Gastroesophageal sphincter (tissue), 4 donors: ENCODE data around the gene STOX2. TPM values are rescaled to one million over a fixed set of nuclear protein-coding genes. Genes with fewer than 3 reads are reported as not detected.

ENCODE experiments used
- ATAC-seq: fragments of 150-250 bp; one replicate; pipeline ENCODE4 v1.9.1; 2016; ENCODE audit warnings: mild to moderate bottlenecking, moderate library complexity
- H3K27ac ChIP-seq, 4 donors: fragments of 200-600 bp; sonication (generic) in 3 of 4; 1 replicate in 3 of 4; 2 replicates in 1 of 4; pipeline ENCODE4 v1.5.1; 2016 to 2019
- H3K27me3 ChIP-seq: fragments of 200-600 bp; sonication (generic); one replicate; pipeline ENCODE4 v1.5.1; 2019
- H3K36me3 ChIP-seq, 2 donors: fragments of 200-600 bp; sonication (generic); one replicate each; pipeline ENCODE4 v1.5.1; 2019; ENCODE audit warnings: control low read depth in 1 of 2
- H3K4me1 ChIP-seq, 3 donors: fragments of 200-600 bp; sonication (generic); 1 replicate in 2 of 3; 2 replicates in 1 of 3; pipeline ENCODE4 v1.5.1; 2016 to 2019; ENCODE audit warnings: control low read depth in 2 of 3
- H3K4me3 ChIP-seq, 2 donors: fragments of 200-600 bp; sonication (generic); one replicate each; pipeline ENCODE4 v1.5.1; 2019; ENCODE audit warnings: mild to moderate bottlenecking in 1 of 2, moderate library complexity in 1 of 2
- H3K9me3 ChIP-seq, 3 donors: fragments of 200-600 bp; sonication (generic); one replicate each; pipeline ENCODE4 v1.5.1; 2017 to 2019; ENCODE audit warnings: control low read depth in 2 of 3
- CTCF ChIP-seq, 4 experiments: fragments of 200-600 bp in 2 of 4; fragments of 450-650 bp in 2 of 4; sonication (generic) in 1 of 4; IDR thresholded peaks; one replicate each; pipeline ENCODE4 v1.5.1; 2017 to 2019; ENCODE audit warnings: antibody characterized with exemption in 4 of 4, mild to moderate bottlenecking in 2 of 4, moderate library complexity in 2 of 4
- EP300 ChIP-seq: sonication (generic); formaldehyde crosslinking; IDR thresholded peaks from one replicate; pipeline ENCODE4 v1.6.1; 2017; ENCODE audit warnings: antibody characterized with exemption, mild to moderate bottlenecking
- POLR2A ChIP-seq, 2 donors: fragments of 450-650 bp; IDR thresholded peaks; one replicate each; pipeline ENCODE4 v1.6.1; 2017; ENCODE audit warnings: antibody characterized with exemption in 2 of 2, mild to moderate bottlenecking in 2 of 2, moderate library complexity in 1 of 2
- POLR2AphosphoS5 ChIP-seq: sonication (generic); formaldehyde crosslinking; IDR thresholded peaks from one replicate; pipeline ENCODE4 v1.6.1; 2017; ENCODE audit warnings: antibody characterized with exemption
- WGBS, 2 donors: methylation state at CpG; one replicate each; pipeline ENCODE4 v1.1.5; 2018; ENCODE audit warnings: low coverage in 1 of 2; 5-methylcytosine and 5-hydroxymethylcytosine counted together
- total RNA-seq, 4 donors: library from RNA; depleted of rRNA; stranded (reverse); fragments of >200 nt; gene quantifications; one replicate each; pipeline ENCODE4 v1.1.0, GENCODE V29; 2016

STOX2 gene
- total RNA-seq, 4 donors from 2014 or later = 7.5 to 25.4 (median 11.2) TPM

DNA sequence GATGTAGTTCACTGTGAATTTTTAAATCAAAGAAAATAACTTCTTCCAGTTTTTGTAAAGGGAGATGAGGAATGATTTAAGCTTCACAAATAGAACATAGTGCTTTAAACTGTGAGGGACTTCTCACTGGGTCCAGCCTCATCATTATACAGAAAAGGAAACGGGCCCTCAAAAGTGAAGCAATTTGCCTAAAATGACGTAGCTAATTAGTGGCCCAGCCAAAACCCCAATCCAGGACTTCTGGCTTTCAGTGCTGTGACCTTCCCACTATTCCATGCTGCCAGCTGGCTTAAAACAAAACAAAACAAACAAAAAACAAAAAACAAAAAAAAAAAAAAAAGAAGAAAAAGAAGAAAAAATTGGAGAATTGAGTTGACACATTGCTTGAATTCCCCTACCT lies 45.0 kb upstream of the STOX2 start:
- Histone ChIP-seq H3K4me3 (no peak overlapping the region), H3K36me3 (no peaks in the 10 kb centered on the region), H3K27ac (no peak overlapping the region), H3K9me3 (no peaks in the 10 kb centered on the region), H3K27me3 (no peaks in the 10 kb centered on the region), H3K4me1 (no peaks in the 10 kb centered on the region)
- no peak for TF ChIP-seq EP300
- TF ChIP-seq POLR2A (IDR thresholded peaks at IDR 0.05) = no peak
- TF ChIP-seq POLR2AphosphoS5 = no peak
- no peak for TF ChIP-seq CTCF (IDR thresholded peaks at IDR 0.05)
- WGBS, 2 donors = 60% methylated on average over 2 of the region's 2 CpGs; no CpG with 5 or more reads in 1 of the 2 donors
- ATAC-seq = no peak

DNA sequence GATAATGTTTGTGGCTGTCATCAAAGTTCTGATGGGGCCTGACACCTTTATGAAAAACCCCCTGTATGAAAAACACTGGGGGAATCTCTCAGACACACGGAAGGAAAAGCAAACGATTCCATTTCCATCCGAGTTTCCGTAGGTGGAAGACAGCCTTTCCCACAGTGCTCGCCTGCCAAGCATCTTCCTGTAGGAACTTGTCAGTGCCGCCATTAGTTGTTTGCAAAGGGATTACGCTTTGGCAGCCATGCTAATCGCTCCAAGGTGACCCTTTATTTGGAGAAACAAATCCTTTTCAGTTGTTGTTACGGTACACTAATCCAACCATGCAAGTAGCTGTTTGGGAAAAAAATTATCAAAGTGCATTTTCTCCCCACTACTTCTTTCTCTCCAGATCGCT lies 44.4 kb upstream of the STOX2 start:
- TF ChIP-seq POLR2A (IDR thresholded peaks at IDR 0.05) (no peak), EP300 (no peak), CTCF (IDR thresholded peaks at IDR 0.05) (no peak), POLR2AphosphoS5 (peak; percentile 13)
- Histone ChIP-seq H3K4me1 (no peaks in the 10 kb centered on the region), H3K27ac (no peak overlapping the region), H3K27me3 (no peaks in the 10 kb centered on the region), H3K36me3 (no peaks in the 10 kb centered on the region), H3K9me3 (no peaks in the 10 kb centered on the region), H3K4me3 (no peak overlapping the region)
- ATAC-seq = no peak
- 37 to 67% methylated on average over 6 to 10 of the region's 10 CpGs for WGBS, 2 donors

DNA sequence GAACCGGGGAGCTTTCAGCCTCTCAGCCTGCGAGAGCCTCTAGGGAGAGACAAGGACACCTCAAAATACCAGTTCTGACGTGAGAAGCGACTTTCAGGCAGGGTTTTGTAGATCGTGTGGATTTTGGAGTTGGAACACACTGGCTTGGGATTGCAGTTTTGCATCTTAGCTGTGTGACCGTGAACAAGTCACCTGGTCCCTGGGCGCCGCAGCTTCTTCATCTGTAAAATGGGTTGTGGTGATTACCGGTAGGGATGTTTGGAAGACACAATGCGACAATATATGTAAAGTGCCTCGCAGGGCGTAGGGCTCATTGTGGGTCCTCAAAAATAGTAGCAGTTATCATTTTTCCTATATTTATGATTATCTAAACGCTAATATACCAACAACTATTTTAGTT lies 43.7 kb upstream of the STOX2 start:
- no peak for ATAC-seq
- H3K4me3 ChIP-seq = no peak overlapping the region
- H3K4me1 ChIP-seq = no peaks in the 10 kb centered on the region
- TF ChIP-seq POLR2A (IDR thresholded peaks at IDR 0.05) (no peak), POLR2AphosphoS5 (no peak), EP300 (no peak), CTCF (IDR thresholded peaks at IDR 0.05) (no peak)
- no peaks in the 10 kb centered on the region for H3K36me3 ChIP-seq
- WGBS, 2 donors = 94 to 95% methylated on average over 8 of the region's 13 CpGs
- no peaks in the 10 kb centered on the region for H3K9me3 ChIP-seq
- H3K27ac ChIP-seq = no peak overlapping the region
- H3K27me3 ChIP-seq = no peaks in the 10 kb centered on the region

- no peaks in the 10 kb centered on the region for H3K27me3 ChIP-seq
- no peaks in the 10 kb centered on the region for H3K4me1 ChIP-seq
- 77 to 82% methylated on average over 6 to 7 of the region's 8 CpGs for whole genome bisulfite sequencing, 2 donors
- no peak overlapping the region for H3K27ac ChIP-seq
- no peaks in the 10 kb centered on the region for H3K36me3 ChIP-seq
- ATAC-seq = no peak
- no peaks in the 10 kb centered on the region for H3K9me3 ChIP-seq
- H3K4me3 ChIP-seq = no peak overlapping the region
- TF ChIP-seq CTCF (IDR thresholded peaks at IDR 0.05) (no peak), POLR2AphosphoS5 (no peak), EP300 (no peak), POLR2A (IDR thresholded peaks at IDR 0.05) (no peak)
Measured at GRCh38 chr4:183863155-183863825, 41.8 kb upstream of the STOX2 start.

- no peak overlapping the region for H3K4me3 ChIP-seq
- no peak overlapping the region for H3K27ac ChIP-seq
- 12% methylated on average over 9 of the region's 9 CpGs; no CpG with 5 or more reads in 1 of the 2 donors for WGBS, 2 donors
- no peaks in the 10 kb centered on the region for H3K4me1 ChIP-seq
- TF ChIP-seq CTCF (IDR thresholded peaks at IDR 0.05) = no peak
- TF ChIP-seq POLR2A (IDR thresholded peaks at IDR 0.05) = no peak
- no peak for TF ChIP-seq POLR2AphosphoS5
- TF ChIP-seq EP300 = no peak
- H3K36me3 ChIP-seq = no peaks in the 10 kb centered on the region
- H3K9me3 ChIP-seq = no peaks in the 10 kb centered on the region
- no peaks in the 10 kb centered on the region for H3K27me3 ChIP-seq
- no peak for ATAC-seq
Measured at GRCh38 chr4:183867247-183867646, 37.9 kb upstream of the STOX2 start.
